ENCODE measurements around the gene SEPTIN5. TPM values are rescaled to one million over a fixed set of nuclear protein-coding genes. Genes with fewer than 3 reads are reported as not detected.

SEPTIN5 gene
- total RNA-seq, 1 donor from 2014 or later = 20.5 TPM

- no peak for DNase-seq (ENCODE audit: low spot score)
Observed at GRCh38 chr22:19748139-19748538, 33.8 kb downstream of the SEPTIN5 start.

GRCh38 chr22:19748991-19749664, 34.8 kb downstream of the SEPTIN5 start:
- DNase-seq (ENCODE audit: low spot score) = no peak

- no peak for DNase-seq (ENCODE audit: low spot score)
Observed at GRCh38 chr22:19749876-19750275, 35.6 kb downstream of the SEPTIN5 start.

GRCh38 chr22:19750507-19751490, 36.5 kb downstream of the SEPTIN5 start:
- DNase-seq (ENCODE audit: low spot score) = no peak

- DNase-seq (ENCODE audit: low spot score) = no peak
Observed at GRCh38 chr22:19751497-19752245, 37.4 kb downstream of the SEPTIN5 start.

DNA sequence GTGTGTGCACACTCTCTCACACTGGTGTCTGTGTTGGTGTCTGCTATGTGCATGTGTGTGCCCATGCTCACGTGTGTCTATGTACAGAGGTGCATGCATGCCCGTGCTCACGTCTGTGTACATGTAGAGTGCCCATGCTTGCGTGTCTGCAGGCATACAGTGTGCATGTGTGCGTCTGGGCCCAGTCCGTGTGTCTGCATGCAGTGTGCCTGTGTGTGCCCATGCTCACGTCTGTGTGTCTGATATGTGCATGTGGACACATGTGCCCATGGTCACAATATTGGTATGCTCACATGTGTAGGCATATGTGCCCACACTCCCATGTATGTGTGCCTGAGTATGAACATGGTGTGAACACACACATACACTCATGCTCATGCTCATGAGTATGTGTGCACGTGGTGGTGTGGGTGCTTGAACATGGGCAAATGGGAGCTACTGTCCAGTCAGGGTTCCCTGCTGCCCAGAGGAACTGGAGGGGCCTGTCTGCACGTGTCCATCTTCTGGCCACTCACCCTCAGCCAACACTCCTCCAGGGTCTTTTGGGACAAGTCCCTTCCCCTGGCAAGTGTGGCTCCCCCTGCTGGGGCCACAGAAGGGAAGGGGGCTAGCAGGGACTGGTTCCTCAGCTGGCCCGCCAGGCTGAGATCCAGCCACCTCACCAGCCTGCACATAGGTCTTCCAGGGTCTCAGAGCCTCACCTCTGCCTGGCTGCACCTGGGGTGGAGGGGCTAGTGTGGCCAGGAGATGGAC, 39.0 kb downstream of the SEPTIN5 start:
- DNase-seq (ENCODE audit: low spot score) = no peak

DNA sequence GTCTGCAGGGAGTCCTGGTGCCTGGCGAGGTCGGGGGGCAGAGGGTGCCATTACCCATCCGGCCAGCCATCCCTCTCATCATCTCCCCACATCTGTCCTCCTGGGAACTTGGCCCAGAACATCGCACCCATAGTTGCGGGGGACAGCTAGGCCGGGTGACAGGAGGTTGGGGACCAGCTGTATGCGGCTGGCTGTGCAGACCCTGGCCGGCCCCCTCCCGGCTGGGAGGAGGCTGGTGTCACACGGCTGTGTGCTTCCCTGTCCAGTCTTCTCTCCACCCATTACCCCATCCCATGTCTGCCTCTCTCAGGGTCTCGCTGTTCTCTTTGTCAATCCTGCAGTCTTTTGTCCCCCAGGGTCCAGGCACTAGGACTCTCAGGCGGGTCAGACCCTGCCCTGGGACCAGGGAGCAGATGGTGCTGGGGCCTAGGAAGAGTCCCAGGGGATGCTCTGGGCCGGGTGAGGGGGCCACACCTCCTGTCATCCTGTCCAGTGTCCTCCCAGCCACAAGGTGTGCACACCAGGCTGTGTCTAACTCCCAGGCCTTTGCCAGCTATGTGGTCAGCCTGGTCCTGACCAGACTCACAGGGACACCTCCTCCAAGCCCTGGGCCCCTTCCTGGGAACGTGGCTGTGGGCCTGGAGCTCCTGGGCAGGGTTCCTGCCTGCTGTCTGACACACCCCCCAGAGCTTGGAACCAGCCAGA, 39.8 kb downstream of the SEPTIN5 start:
- DNase-seq (ENCODE audit: low spot score) = no peak

- DNase-seq (ENCODE audit: low spot score) = no peak
Observed at GRCh38 chr22:19754701-19755144, 40.4 kb downstream of the SEPTIN5 start.

DNA sequence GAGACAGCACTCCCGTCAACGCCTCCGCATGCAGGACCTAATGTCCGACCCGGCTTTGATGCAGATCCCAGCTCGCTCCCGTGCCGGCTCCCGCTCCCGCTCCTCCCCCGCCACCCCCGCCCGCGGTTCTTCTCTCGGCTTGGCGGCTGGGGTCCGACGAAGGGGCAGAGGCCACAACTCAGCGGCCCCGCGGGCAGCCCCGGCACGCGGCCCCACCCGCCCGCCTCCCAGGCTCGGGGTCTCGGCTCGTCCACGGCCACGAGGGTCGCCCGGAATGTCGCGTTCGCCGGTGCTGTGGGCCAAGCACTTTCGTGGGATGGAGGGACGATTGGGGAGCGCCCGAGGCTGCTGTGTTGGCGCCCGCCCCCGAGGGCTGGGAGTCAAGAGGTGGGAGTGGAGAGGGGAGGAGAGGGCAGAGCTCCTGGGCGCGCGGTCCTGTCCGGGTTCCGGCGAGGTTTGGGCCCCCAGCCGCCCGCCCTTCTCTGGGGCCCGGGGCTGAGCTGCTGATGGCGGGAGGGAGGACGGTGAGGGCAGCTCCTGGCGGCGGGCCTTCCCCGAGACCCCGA, 40.9 kb downstream of the SEPTIN5 start:
- no peak for DNase-seq (ENCODE audit: low spot score)

DNA sequence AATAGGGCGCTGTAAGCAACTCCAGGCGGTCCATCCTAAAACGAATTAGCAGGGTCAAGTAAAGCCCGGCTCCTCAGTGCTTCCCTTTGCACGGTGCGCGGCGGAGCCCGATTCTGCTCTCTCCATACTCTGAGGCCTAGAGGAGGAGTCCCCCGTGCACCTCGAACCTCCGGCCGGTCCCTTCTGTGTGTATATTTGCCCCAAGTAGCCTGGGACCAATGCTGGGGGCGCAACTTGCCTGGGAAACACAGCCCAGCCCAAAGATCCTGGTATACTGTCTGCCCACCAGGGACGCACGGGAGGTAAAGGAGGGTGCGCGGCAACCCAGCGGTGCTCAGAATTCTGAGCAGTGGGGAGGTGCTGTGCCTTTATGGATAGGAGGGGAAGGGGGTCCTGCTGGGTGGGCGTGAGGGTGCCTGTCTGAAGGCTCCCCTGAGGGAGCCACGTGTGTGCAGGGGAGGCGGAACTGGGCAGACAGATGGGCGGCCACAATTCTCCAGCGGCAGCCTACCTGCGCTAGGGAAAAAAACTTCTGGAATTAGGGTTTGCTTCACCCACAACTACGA, 41.5 kb downstream of the SEPTIN5 start:
- no peak for DNase-seq (ENCODE audit: low spot score)

- peak; percentile 41 for DNase-seq (ENCODE audit: low spot score)
Observed at GRCh38 chr22:19756288-19757128, 42.2 kb downstream of the SEPTIN5 start.

GRCh38 chr22:19757140-19757984, 43.1 kb downstream of the SEPTIN5 start:
- no peak for DNase-seq (ENCODE audit: low spot score)

- no peak for DNase-seq (ENCODE audit: low spot score)
Observed at GRCh38 chr22:19757985-19758895, 43.9 kb downstream of the SEPTIN5 start.

DNA sequence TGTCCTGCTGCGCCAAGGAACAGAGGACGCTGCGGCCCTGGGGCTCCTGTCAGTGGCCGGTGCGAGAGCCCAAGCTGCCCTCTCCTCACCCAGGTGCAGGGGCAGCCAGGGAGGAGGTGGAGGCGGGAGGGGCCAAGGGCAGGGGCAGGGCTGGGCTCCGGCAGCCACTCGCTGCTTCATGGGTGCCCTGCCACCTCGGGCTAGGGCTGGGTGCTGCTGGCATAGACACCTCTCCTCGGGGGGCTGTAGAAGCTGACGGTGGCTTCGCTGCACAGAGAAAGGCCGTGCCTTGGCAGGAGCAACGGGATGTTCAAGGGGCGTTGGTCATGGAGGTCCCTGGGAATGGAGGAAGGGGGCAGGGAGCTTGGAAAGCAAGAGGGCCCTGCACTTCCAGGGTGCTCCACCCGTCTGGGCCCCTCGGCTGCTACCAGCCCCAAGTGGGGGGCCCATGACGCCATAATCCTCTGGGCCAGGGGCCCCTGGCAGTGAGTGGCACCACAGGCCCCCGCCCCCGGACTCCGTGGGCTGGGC, 44.7 kb downstream of the SEPTIN5 start:
- DNase-seq (ENCODE audit: low spot score) = no peak

DNA sequence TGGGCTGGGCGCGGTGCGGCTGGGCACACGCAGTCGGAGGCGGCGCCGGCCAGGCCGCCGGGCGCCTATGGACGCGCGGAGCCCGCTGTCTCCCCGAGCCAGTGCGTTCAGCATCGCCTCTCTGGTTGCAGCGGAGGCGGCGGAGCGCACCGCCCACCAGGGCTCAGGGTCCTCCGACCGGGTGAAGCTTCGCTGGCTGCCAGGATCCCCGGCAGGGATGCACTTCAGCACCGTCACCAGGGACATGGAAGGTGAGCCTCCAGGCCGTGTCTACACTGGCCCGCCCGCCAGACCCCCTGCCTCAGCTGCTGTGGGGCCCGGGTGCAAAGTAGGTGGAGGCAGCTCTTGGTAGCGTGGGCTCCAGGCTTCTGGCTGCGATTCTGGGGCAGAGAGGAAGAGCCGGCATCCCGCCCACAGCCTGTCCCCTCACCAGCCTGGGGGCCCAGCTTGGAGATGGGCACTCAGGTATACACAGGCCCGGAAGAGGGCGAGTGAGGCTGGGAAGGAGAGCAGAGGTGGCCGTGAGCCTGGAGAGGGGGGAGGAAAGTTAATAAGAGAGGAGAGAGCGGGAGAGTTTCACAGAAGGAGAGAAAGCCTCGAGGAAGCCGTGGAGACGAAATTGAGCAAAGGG, 45.2 kb downstream of the SEPTIN5 start:
- DNase-seq (ENCODE audit: low spot score) = no peak
